Psoas muscle (tissue), 8 donors: ENCODE data around the gene RNF123. TPM values are rescaled to one million over a fixed set of nuclear protein-coding genes. Genes with fewer than 3 reads are reported as not detected.

Experiments
- ATAC-seq, 4 donors: fragments of 200-7000 bp; cut with Tn5 transposase; one replicate each; pipeline ENCODE4 v1.9.1; 2020; ENCODE audit warnings: moderate library complexity in 3 of 4, mild to moderate bottlenecking in 2 of 4
- DNase-seq, 2 donors: peaks; one replicate each; pipeline ENCODE4 v3.0.0-alpha.2; 2020
- H3K27ac ChIP-seq: fragments of 200-600 bp; one replicate; pipeline ENCODE4 v1.8.0; 2022
- H3K27me3 ChIP-seq, 3 donors: fragments of 200-600 bp in 1 of 3; one replicate each; pipeline versions ENCODE4 v1.6.1 to v1.8.0; 2013 to 2022; ENCODE audit warnings: low read length in 2 of 3, mild to moderate bottlenecking in 2 of 3, moderate library complexity in 1 of 3; ENCODE audit not compliant: insufficient read depth in 3 of 3
- H3K36me3 ChIP-seq, 2 donors: fragments of 200-600 bp in 1 of 2; one replicate each; pipeline versions ENCODE4 v1.6.1 to v1.8.0; 2013 to 2022; ENCODE audit warnings: low read depth in 1 of 2, mild to moderate bottlenecking in 1 of 2, moderate library complexity in 1 of 2; ENCODE audit not compliant: insufficient read depth in 1 of 2
- H3K4me1 ChIP-seq: fragments of 200-600 bp; one replicate; pipeline ENCODE4 v1.8.0; 2022
- H3K4me3 ChIP-seq: fragments of 200-600 bp; one replicate; pipeline ENCODE4 v1.8.0; 2022; ENCODE audit warnings: mild to moderate bottlenecking
- H3K9me3 ChIP-seq: fragments of 200-600 bp; one replicate; pipeline ENCODE4 v1.8.0; 2022
- WGBS, 3 donors: extraction: QIAGEN DNeasy Blood & Tissue Kit; methylation state at CpG; one replicate each; pipeline versions ENCODE4 v1.1.6 to v1.1.7; 2013; 5-methylcytosine and 5-hydroxymethylcytosine counted together
- intact Hi-C, 2 donors: fragments of 100-400 bp; cut with DNase I; formaldehyde crosslinking; loops; one replicate each; pipeline versions ENCODE4 v1.11.0 to v1.14.2; 2022
- polyA plus RNA-seq, 3 donors: library from polyadenylated mRNA; stranded (reverse); fragments of 200-250 nt; gene quantifications; one replicate each; pipeline ENCODE4 v1.2.3, GENCODE V29; 2013
- total RNA-seq, 4 donors: library from RNA; stranded (reverse); fragmentation: NEBNext Ultra II Directional in 2 of 4; extraction: Animal tissue kit (Norgen Biotek cat#: 25700) in 2 of 4; gene quantifications; one replicate each; pipeline versions ENCODE4 v1.2.1 to v1.2.4, GENCODE V29; 2021 to 2023
- TF ChIP-seq, protein P1 (sequence below): fragments of 200-600 bp; IDR thresholded peaks from one replicate; pipeline ENCODE4 v1.8.0; 2022; ENCODE audit warnings: antibody characterized with exemption
- donor health status: healthy with polysubstance abuse.
- donor health status: DM: no; HTN: no; CAD: no; lungs with moderate emphysema.
- donor health status: Bipolar disorder and iron deficiency.
- donor health status: healthy.
- donor health status: DM: yes; HTN: yes; CAD: no.
- donor health status: DM: no; HTN: no; CAD: no.
- donor health status: DM: no; HTN: no; CAD: no.
- donor health status: DM: yes; HTN: yes; CAD: no.

Gene RNF123
- total and polyA plus RNA-seq, 7 donors: 36.1 to 170 (median 105) TPM

DNA sequence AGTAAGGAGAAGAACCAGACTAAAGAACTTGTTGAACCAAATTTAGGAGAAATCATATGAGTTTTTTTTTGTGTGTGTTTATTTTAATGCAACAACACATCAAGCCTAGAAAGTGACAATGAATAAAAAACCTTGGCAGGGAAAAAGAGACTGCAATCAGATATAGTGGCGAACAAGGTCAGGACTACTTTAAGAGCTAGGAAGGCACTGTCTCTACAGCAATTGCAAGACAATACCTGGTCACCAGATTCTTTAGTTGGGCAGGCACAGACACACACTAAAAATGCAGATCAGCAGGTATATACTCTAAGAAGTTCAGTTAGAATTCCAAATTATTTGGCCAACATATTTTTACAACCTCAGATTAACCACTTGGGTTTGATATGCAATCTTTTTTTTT is 65.2 kb downstream of the RNF123 start:
- intact Hi-C loops: no loop called here
- Histone ChIP-seq H3K36me3 (peaks cover 0 to 4% of the 10 kb centered on the region in 2 donors), H3K27ac (no peak overlapping the region), H3K4me1 (peaks cover 28% of the 10 kb centered on the region), H3K4me3 (no peak overlapping the region), H3K9me3 (no peaks in the 10 kb centered on the region), H3K27me3 (no peaks in the 10 kb centered on the region)
- no peak for DNase-seq
- ATAC-seq: peak in 1 of 4 donors; percentile 57
- TF ChIP-seq, protein P1, sequence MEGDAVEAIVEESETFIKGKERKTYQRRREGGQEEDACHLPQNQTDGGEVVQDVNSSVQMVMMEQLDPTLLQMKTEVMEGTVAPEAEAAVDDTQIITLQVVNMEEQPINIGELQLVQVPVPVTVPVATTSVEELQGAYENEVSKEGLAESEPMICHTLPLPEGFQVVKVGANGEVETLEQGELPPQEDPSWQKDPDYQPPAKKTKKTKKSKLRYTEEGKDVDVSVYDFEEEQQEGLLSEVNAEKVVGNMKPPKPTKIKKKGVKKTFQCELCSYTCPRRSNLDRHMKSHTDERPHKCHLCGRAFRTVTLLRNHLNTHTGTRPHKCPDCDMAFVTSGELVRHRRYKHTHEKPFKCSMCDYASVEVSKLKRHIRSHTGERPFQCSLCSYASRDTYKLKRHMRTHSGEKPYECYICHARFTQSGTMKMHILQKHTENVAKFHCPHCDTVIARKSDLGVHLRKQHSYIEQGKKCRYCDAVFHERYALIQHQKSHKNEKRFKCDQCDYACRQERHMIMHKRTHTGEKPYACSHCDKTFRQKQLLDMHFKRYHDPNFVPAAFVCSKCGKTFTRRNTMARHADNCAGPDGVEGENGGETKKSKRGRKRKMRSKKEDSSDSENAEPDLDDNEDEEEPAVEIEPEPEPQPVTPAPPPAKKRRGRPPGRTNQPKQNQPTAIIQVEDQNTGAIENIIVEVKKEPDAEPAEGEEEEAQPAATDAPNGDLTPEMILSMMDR: no peak
- 47 to 60% (median 52%) methylated on average over 1 of the region's 1 CpG for WGBS, 3 donors

GRCh38 chr3:49756036-49756435 is 66.7 kb downstream of the RNF123 start:
- H3K27me3 ChIP-seq: no peaks in the 10 kb centered on the region
- H3K4me3 ChIP-seq: no peak overlapping the region
- 52 to 64% (median 59%) methylated on average over 1 of the region's 1 CpG for WGBS, 3 donors
- peaks cover 0 to 4% of the 10 kb centered on the region in 2 donors for H3K36me3 ChIP-seq
- peaks cover 28% of the 10 kb centered on the region for H3K4me1 ChIP-seq
- no peak overlapping the region for H3K27ac ChIP-seq
- DNase-seq (no peak), ATAC-seq (no peak)
- H3K9me3 ChIP-seq: no peaks in the 10 kb centered on the region
- TF ChIP-seq, protein P1: no peak
- intact Hi-C loops: no loop called here

- peaks cover 28% of the 10 kb centered on the region for H3K4me1 ChIP-seq
- TF ChIP-seq, protein P1: no peak
- no peaks in the 10 kb centered on the region for H3K36me3 ChIP-seq
- no peak overlapping the region for H3K27ac ChIP-seq
- intact Hi-C loops: no loop called here
- no peaks in the 10 kb centered on the region for H3K27me3 ChIP-seq
- DNase-seq: no peak
- no peak overlapping the region for H3K4me3 ChIP-seq
- WGBS, 3 donors: 62 to 65% (median 63%) methylated on average over 2 of the region's 2 CpGs
- no peaks in the 10 kb centered on the region for H3K9me3 ChIP-seq
- ATAC-seq: no peak
Measured at GRCh38 chr3:49757197-49757596, 67.8 kb downstream of the RNF123 start.

DNA sequence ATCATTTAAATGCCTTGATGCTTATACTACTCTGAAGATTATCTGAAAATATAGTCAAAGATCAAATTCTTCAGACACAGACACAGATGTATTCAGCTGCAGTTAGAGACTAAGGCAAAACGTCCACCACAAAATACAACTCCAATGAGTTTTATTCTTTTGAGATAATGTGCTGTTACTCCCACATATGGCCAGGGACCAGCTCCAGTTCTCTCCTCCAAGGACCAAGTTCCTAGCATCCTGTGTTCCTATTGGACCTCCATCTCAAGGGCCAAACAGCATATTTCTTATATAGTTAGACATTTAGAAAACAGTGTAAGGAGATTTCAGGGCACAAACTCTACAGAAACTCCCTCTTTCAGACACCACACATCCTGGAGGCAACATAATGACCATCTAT is 69.9 kb downstream of the RNF123 start:
- Histone ChIP-seq H3K27ac (no peak overlapping the region), H3K9me3 (no peaks in the 10 kb centered on the region), H3K4me3 (no peak overlapping the region), H3K4me1 (peaks cover 20% of the 10 kb centered on the region), H3K36me3 (peaks cover 0 to 2% of the 10 kb centered on the region in 2 donors), H3K27me3 (no peaks in the 10 kb centered on the region)
- ATAC-seq (no peak), DNase-seq (no peak)
- TF ChIP-seq, protein P1: no peak
- WGBS, 3 donors: 30 to 36% (median 31%) methylated on average over 1 of the region's 1 CpG
- intact Hi-C loops: no loop called here

GRCh38 chr3:49761661-49762060 is 72.3 kb downstream of the RNF123 start:
- intact Hi-C loops: no loop called here
- peaks cover 14% of the 10 kb centered on the region for H3K4me1 ChIP-seq
- peak in 2 of 4 donors; percentile 45 to 46 for ATAC-seq
- no peaks in the 10 kb centered on the region for H3K9me3 ChIP-seq
- TF ChIP-seq, protein P1: no peak
- no peak for DNase-seq
- no peaks in the 10 kb centered on the region for H3K27me3 ChIP-seq
- peaks cover 0 to 2% of the 10 kb centered on the region in 2 donors for H3K36me3 ChIP-seq
- WGBS, 3 donors: 86 to 88% (median 87%) methylated on average over 3 of the region's 3 CpGs
- H3K27ac ChIP-seq: no peak overlapping the region
- no peak overlapping the region for H3K4me3 ChIP-seq
